CD1c-positive myeloid dendritic cell (primary cell): ENCODE results near the gene EXOG.

Source experiments
- DNase-seq: peaks from one replicate; pipeline ENCODE4 v3.0.0-alpha.2; 2016; ENCODE audit errors: extremely low spot score

The EXOG gene, protein sequence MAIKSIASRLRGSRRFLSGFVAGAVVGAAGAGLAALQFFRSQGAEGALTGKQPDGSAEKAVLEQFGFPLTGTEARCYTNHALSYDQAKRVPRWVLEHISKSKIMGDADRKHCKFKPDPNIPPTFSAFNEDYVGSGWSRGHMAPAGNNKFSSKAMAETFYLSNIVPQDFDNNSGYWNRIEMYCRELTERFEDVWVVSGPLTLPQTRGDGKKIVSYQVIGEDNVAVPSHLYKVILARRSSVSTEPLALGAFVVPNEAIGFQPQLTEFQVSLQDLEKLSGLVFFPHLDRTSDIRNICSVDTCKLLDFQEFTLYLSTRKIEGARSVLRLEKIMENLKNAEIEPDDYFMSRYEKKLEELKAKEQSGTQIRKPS

GRCh38 chr3:38496131-38496910, at the start of gene EXOG:
TSS of gene EXOG (plus strand) at chr3:38496340. CDS start at chr3:38496368, 28 bp downstream.
- peak; percentile 95 for DNase-seq

GRCh38 chr3:38446812-38447211, 49.3 kb upstream of the EXOG start:
- DNase-seq, result no peak

GRCh38 chr3:38450853-38451252, 45.3 kb upstream of the EXOG start:
- no peak for DNase-seq

DNA sequence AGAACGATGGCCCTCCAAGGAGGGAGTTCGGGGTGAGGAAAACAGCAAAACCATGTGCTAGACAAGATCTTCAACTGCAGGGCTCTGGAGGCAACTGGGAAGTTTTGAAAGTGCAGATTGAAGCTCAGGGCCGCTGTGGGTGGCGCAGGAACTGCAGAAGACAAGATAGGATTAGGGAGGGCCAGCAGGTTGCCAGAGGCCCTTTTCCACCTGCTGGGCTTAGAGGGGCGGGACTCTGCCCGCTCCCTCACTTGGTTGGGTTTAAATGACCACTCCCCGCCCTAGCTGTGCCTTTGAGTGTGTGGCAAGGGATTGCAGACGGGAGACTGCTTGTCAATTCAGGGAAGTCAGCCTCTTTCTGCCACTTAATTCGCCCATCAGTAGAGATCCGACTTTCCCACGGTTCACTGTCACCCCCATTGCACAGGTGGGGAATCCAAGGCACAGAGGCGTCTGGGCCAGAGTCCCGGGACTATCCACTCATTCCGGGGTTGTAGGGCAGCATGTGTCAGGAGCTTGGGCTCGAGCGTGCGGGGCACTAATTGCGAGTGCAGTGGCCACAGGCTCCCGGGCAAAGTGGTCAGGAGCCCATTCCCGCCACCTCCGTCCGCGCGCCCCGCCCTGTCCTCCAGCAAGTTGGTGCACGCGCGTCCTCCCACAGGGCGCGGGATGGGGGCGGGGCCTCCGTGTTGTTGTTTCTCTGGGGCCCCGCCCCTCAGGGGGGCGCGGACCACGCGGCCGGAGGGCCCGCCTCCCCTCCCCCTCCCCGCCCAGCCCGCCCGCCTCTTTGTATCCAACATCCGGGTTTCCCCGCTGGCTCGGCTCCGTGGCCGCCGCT, 42.8 kb upstream of the EXOG start, which contains the start of gene ACVR2B:
ACVR2B (plus strand) TSS at position 816 of the 838 bp plus-strand sequence. CDS start 433 bp downstream, outside the sequence.
- peak; percentile 79 for DNase-seq

DNA sequence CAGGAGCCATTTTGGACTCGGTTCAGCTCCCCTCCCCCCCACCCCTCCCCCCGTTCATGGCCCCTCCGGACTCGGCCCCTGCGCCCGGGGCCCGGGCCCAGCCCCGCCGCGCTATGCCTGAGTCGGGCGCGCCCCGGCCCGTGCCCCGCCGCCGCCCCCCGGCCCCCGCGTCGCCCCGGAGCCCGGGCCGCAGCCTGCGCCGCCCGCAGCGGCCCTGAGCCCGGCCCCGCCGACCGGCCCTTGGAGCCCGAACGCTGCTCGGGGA, 42.3 kb upstream of the EXOG start:
- DNase-seq, result no peak

DNA sequence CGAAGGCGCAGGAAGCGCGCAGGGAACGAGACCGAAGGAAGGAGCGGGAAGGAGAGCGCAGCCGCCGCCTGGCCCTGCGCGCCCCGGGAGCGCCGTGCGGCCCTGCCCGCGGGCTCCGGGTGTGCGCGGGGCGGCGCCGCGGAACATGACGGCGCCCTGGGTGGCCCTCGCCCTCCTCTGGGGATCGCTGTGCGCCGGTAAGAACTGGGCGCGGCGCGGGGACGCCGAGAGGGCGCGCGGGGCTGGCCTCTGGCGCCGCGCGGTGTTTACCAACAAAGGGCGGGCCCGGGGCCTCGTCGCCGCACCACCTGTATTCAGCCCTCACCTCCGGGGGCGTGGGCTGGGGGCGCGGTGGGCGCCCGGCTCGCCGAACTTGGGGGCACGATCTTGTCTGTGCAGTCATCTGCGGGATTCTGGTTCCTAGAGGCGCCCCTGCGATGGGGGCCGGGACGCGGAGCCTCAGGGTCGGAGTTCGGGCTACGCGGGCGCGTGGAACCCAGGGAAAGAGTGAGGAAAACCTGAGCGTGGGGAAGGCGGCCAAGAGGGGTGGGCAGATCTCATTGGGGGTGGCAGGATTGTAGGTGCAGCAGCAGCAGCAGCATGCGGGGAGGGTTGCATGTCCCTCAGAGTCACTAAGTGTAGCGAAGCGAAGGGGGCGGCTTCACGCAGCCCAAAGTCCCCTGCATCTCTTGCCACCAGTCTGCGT, 41.8 kb upstream of the EXOG start:
- peak; percentile 24 for DNase-seq

DNA sequence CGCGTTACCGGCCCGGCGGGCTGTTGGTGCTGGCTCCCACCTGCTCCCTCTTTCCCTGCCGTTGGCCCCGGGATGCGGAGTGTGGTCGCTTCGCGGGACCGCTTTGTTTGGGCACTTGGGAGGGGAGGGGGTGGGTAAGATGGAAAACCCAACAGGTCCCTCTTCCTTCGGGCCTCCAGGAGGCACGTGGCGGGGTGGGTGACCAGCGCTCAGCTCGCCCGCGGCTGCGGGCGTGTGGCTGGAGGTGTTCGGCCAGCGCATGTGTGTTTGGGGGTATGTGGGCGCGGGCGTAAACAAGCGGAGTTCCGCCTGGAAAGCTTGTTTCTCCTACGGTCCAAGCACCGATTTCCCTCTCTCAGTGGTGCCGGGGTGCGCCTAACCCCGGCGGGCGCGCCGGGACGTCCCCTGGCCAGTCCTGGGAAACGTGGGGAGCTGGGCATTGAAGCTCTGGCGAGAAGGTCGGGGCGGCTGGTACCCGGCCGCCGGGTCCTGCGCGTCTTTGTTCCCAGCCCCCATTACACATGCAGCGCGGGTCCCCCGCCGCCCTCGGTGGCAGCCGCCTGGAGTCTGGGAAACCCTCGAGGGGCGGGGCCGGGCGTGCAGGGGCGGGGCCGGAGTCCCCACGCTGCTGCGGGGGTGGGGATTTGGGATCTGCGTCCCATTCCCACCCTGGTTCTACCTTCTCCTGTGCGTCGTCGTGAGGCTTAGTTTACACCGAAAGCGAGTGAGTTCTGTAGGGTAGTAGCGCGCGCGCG, 41.1 kb upstream of the EXOG start:
- peak; percentile 31 for DNase-seq

GRCh38 chr3:38455639-38456430, 40.3 kb upstream of the EXOG start:
- no peak for DNase-seq

GRCh38 chr3:38457111-38458003, 38.8 kb upstream of the EXOG start:
- no peak for DNase-seq

DNA sequence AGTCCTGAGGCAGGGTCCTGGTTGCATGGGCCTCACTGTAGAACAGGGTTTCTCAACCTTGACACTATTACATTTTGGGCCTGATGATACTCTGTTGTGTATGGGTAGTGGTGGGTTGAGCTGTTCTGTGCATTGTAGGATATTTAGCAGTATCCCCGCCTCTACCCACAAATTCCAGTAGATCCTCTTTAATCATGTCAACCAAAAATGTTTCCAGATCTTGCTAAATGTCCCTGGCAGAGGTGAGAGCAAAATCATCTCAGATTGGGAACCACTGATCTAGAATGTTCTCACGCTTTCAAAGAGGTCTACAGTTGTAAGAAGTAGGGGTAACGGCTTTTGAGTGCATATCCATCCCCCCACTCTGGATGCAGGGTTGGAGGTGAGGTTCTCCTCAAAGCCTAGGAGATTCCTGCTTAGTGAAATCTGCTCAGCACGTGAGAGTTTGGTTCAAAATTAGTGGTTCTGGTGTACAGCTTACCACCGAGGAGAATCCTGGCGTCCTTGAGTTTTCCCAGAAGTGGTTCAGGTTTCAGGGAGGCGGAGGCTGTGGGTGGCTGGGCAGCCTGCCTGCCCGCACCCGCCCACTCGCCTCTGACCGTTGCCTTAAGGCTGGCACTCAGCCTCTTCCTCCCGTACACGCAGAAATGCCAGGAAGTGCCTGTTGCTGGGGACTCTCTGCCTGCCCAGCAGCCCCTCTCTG, 37.2 kb upstream of the EXOG start:
- no peak for DNase-seq

DNA sequence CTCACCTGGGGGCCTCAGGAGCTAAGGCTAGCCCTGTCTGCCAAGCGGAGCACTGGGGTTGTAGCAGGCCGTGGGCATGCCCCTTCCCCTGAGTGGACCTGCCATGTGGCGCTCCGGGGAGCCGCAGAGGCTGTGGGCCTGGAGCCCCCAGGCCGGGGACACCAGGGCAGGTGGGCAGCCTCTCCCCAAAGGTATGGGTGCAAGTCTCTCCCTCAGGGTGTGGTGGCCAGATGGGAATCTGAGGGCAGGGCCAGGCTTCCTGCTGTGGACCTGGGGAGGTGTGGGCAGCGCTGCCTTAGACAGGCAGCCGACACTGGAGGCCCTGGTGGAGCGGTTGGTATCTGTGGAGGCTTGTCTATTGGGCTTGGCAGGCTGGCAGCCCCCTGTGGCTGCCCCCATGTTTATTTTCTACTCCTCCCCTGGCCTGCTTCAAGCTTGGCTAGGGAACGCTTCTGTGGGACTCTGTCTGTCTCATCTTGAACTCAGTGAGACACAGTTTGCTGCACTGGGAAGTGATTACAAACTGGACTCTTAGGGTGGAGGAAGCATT, 36.6 kb upstream of the EXOG start:
- DNase-seq, result no peak

DNA sequence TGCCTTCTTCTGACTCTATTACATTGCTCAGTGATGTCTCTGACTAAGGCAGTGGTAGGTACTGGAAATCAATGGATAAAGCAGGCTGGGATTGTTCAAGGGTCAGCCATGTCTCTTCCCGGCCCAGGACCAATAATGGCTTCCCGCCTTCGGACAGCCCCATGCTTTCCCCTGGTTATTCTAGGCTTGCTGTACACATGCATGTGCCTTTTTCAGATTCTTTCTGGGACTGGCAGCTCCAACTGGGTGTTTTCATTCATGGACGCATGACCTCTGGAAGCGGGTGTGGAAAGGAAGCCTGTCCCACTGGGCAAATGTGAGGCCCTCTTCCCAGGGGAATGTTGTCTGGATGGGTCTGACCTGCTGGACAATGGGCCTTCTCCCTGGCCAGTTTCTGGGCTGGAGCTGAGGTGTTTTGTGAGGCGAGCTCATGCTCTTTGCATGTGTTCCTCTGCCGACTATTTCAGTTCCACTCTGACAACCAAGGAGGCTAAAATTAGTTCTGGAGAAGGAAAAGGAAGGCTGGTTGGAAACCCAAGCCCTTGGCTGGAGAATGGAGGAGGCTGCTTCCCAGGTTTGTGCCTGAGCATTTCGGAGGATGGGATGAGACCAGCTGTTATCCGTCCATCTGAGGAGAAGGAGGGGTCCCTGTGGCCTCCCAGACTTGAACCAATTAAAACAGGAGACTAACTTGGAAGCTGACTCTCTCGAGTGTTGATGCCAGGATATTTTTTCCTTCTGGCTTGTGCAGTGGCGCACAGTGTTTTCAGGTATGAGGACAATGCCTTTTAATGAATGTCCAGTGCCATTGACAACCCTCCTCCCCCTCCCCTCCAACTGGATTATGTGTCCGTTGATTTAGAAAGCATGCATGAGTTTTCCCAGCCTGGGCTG, 35.5 kb upstream of the EXOG start:
- DNase-seq, result no peak

DNA sequence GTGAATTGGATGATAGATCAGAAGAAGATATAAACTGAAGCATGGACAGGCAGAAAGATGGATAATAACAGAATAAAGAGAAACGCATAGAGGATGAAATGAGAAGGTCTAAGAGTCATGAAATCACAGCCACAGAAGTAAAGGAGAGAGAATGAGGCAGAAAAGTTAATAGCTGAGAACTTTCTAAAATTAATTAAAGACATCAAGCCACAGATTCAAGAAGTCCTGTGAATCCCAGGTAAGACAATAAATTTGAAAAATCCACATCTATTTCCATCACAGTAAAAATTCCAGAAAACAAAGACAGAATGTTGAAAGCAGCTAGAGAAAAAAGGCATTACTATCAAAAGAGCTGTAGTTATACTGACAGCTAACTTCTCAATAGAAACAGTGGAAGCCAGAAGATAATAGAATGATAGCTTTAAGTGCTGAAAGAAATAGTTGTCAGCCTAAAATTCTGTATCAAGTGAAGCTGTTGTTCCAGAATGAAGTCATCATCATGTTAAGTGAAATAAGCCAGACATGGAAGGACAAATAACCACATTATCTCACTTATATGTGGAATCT, 30.5 kb upstream of the EXOG start:
- DNase-seq, result no peak

- DNase-seq, result no peak
Observed at GRCh38 chr3:38468765-38469164, 27.4 kb upstream of the EXOG start.

GRCh38 chr3:38469852-38470251, 26.3 kb upstream of the EXOG start:
- no peak for DNase-seq

- no peak for DNase-seq
Observed at GRCh38 chr3:38471260-38471857, 24.8 kb upstream of the EXOG start.
